KOPT-K1 (cell line): ENCODE results near the gene HCRTR1.

Experiments
- H3K27ac ChIP-seq: fragments of 200-600 bp; sonication (generic); 2 replicates; pipeline ENCODE4 v1.5.1; 2016; ENCODE audit warnings: antibody characterized with exemption, mild to moderate bottlenecking, low read depth, low read length; ENCODE audit not compliant: poor library complexity, severe bottlenecking
- H3K36me3 ChIP-seq: fragments of 200-600 bp; sonication (generic); 2 replicates; pipeline ENCODE4 v1.5.1; 2017; ENCODE audit warnings: antibody characterized with exemption, mild to moderate bottlenecking, low read length, moderate library complexity; ENCODE audit not compliant: insufficient read depth
- H3K9me3 ChIP-seq: fragments of 200-600 bp; sonication (generic); 2 replicates; pipeline ENCODE4 v1.5.1; 2017; ENCODE audit warnings: antibody characterized with exemption, low read length, mild to moderate bottlenecking; ENCODE audit not compliant: insufficient read depth, poor library complexity, severe bottlenecking

Gene HCRTR1

DNA sequence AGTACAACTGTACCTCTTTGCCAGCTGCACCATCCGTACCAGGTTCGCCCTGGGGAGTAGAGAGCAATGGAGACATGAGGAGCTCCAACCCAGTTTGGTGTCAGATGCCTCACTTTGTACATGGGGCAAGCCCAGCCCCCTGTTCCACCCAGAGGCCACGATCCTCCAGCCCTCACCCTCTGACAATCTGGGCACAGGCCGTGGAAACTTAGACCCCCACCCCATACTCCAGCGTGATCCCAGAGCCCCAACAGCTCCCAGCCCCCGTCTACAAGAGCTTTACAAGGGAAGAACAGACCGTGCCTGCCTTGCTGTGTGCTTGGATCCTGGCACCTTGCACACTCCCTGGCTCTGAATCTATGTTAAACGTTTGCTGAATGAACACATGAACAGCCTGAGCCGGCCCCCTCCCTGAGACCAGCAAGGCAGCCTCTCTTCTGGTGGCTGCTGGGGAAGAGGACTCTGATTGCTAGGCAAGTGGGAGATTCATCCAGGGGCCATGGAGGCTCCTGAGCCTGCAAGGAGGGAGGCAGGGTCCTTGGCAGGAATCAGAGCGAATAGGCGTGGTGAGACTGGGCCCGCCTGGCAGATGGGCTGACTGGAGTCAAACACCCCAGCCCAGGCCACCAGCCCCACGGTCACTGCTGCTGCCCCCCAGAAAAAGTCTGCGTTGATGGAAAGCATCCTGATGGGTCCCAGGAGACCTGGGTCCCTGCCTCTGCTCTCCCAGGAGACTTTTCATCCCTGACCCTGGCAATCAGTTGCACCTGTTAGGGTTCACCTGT, 39.7 kb downstream of the HCRTR1 start:
- Histone ChIP-seq H3K36me3 (no peaks in the 10 kb centered on the region), H3K27ac (no peak overlapping the region), H3K9me3 (no peaks in the 10 kb centered on the region)

DNA sequence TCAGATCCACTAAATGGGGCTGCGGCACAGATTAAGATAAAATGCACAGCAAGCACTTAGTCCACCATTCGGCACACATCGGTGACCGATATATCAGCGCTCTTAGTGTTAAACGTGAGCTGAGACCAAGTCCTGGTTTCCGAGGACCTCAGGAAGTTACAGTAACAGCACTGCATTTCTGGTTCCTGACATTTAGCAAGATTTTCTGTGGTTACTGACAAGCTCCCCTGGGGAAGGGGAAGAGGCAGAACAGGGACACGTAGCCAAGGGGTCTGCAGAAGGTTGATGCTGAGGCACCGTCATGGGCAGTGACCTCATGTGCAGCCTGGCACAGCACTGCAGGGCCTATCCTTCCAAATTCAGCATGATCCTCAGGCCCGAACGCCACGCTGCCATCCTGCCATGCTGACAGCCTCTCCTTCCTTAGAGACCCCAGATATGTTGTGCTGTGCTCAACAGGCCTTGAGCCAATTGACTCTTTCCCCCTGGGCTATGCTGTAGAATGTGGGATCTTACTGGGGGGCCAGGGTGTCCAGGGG, 40.6 kb downstream of the HCRTR1 start:
- H3K27ac ChIP-seq, result no peak overlapping the region
- no peaks in the 10 kb centered on the region for H3K36me3 ChIP-seq
- no peaks in the 10 kb centered on the region for H3K9me3 ChIP-seq

DNA sequence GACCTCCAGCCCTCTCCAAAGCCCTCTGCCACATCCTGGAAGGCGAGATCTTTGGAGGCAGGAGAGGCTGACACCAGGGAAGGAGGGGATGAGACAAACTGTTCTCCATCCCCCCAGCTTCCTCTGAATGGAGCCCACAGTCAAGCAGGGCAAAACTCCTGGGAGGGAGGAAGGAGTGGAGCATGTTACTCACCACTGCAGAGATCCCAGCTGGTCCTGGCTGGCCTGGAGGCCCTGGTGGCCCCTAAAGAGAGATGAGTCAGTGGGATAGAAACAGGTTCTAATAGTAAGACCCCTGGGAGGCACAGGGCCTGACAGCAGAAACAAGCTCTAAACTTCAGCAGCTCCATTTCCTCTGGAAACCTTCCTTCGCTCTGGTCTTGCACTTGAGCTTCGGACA, 41.2 kb downstream of the HCRTR1 start:
- Histone ChIP-seq H3K9me3 (no peaks in the 10 kb centered on the region), H3K27ac (no peak overlapping the region), H3K36me3 (no peaks in the 10 kb centered on the region)

DNA sequence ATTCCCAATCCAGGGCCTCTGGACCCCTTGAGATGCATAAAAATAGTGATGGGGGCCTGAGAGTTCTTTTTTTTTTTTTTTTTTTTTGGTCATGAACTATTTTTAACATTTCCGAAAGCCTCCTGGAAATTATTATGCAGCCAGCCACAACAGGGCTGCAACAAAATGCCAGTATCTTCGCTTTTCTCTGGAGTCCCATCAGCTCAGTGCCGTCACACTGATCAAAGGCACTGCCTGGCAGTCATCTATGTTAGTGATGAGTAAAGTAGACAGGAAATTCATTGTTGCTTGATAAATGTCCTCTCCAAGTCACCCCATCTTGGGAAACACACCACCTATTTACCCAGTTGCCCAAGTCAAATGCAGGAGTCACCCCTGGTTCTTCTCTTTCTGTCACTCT, 42.4 kb downstream of the HCRTR1 start:
- H3K36me3 ChIP-seq, result no peaks in the 10 kb centered on the region
- H3K9me3 ChIP-seq, result no peaks in the 10 kb centered on the region
- H3K27ac ChIP-seq, result no peak overlapping the region

DNA sequence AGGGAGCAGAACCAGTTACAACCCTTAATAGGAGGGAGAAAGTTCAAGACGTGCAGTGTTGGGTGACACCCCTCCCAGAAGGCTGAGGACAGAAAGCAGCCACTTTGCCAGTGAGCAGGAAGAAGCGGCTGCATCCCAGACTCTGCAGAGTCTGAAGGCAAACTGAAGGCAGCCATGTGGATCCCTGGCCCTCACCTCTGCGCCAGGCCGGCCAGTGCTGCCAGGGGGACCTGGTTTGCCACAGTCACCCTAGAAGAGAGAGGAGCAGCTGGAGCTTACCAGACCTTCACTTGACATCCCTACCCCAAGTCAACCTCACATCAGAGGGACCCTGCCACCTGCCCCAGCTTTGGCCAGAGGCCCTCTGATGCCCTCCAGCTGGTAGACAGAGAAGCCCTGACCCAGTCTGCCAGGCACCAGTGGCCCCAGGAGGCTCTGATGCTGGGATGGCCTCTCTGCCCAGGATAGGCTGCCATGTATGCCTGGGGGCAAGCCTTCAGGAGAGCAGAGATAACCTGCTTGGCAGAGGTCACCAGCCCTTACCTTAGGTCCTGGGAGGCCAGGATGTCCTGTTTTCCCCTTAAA, 43.5 kb downstream of the HCRTR1 start:
- Histone ChIP-seq H3K36me3 (no peaks in the 10 kb centered on the region), H3K27ac (no peak overlapping the region), H3K9me3 (no peaks in the 10 kb centered on the region)

DNA sequence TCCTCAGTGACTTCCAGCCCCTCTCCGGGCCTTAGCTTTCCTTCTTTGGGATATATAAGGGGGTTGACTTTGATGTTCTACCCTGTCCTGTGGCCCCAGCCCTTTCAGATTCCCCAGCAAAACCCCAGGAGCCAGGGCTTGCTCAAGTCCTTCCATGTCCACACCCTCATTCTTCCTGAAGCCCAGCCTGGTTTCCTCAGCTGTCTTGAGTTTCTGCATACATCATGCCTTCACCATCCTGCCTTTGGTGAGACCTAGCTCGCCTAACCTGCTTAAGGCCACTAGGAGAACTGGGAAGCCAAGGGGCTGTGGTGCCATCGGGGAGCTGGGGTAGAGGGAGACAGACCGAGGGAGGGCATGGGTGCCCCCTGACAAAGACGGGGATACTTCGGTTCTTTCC, 44.4 kb downstream of the HCRTR1 start:
- Histone ChIP-seq H3K9me3 (no peaks in the 10 kb centered on the region), H3K36me3 (no peaks in the 10 kb centered on the region), H3K27ac (no peak overlapping the region)

DNA sequence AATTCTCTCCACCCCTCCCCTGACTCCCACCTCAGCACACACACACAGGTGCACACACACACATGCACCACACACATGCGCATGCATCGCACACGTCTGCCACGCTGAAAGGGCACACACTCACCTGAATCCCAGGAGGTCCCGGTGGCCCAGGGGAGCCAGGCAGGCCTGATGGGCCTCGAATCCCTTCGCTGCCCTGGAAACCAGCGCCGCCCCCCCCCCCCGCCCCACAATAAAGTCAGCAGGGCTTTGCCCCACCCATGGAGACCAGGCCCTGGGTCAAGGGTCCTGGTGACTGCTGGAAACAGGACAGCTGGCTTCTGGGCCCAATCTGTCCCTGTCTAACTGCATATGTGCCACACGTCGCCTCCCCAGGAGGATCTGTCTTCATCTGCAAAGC, 45.0 kb downstream of the HCRTR1 start:
- no peaks in the 10 kb centered on the region for H3K9me3 ChIP-seq
- H3K36me3 ChIP-seq, result no peaks in the 10 kb centered on the region
- H3K27ac ChIP-seq, result no peak overlapping the region

DNA sequence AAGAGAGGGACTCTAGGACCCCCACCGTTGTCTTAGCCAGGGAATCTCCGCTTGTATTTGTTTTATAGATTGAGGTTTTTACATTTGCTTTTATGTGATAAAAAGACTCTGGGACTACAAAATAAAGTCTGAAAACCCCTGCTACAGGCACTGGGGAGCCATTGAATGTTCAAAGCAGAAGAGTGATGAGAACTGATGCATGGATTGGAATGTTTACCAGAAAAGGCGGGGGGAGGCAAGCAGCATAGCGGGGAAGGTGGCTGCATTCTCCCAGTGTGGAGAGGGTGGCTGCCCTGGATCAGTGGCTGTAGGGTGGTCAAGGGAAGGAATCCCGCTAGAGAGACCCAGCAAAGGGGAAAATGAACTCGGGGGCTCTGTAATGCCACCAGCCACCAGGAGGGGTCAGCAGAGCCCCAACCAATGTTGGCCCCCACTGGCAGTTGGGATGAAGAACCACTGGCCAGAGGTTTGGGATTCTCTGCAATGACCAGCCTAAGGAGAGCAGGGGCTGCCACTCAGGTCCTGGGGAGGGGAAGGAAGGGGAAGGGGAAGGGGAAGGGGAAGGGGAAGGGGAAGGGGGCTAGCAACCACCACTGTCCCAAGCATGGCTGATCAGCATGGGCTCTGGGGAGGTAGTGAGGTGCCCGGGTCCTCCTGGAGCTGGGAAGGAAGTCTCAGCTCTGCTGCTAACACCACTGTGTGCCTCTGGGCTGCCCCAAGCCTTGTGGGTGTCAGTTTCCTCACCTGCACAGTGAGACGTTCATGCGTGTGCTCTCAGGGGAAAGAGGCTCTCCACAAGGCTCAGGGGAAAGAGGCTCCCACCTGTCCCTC, 46.3 kb downstream of the HCRTR1 start:
- H3K9me3 ChIP-seq, result no peaks in the 10 kb centered on the region
- H3K27ac ChIP-seq, result no peak overlapping the region
- H3K36me3 ChIP-seq, result no peaks in the 10 kb centered on the region

DNA sequence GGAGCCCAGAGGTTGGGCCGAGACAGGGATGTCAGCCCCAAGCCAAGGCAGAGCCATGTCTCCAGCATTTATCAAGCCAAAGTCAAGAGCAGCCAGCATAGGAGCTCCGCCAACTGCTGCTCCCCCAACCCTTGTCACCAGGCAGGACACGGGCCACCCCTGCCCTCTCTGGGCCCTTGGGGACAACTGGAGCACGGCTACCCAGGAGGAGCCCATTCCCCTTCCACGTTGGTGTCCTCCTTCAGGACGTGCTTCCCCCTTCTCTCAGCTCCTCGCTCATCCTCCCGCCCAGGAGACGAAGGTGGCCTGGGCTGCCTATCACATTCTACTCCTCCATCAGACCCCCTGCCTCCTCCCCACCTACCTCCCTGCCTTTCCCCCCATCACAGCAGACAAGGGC, 47.0 kb downstream of the HCRTR1 start:
- H3K9me3 ChIP-seq, result no peaks in the 10 kb centered on the region
- no peaks in the 10 kb centered on the region for H3K36me3 ChIP-seq
- H3K27ac ChIP-seq, result no peak overlapping the region

DNA sequence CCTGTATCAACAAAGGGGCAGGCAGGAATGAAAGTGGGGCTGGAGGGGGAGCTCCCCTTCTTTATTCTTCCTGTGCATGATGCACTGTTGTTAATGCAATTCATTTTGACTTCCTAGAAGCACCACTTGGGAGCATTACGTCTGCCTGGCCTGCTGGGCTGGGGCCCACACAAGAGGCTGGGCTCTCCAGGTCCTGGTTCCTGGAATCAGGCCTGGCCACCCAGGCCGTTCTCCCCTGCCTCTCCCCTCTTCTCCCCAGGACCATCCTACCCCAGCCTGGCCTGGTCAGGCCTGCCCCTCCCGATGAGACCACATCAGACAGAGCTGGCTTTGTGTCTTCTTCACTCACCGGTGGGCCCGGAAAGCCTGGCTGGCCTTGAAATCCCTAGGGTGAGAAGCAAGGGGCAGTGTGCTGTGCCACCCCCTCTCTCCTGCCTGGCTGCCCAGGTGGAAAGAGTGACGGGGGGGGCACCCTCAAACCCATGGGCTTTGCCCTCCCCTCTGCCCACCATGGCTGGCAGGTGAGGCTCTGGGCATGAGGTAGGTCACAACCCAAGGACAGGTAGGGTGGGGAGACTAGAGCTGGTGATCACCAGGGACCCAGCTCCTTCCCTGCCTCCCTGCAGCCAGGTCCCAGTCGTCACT, 47.9 kb downstream of the HCRTR1 start:
- no peak overlapping the region for H3K27ac ChIP-seq
- H3K9me3 ChIP-seq, result no peaks in the 10 kb centered on the region
- no peaks in the 10 kb centered on the region for H3K36me3 ChIP-seq

DNA sequence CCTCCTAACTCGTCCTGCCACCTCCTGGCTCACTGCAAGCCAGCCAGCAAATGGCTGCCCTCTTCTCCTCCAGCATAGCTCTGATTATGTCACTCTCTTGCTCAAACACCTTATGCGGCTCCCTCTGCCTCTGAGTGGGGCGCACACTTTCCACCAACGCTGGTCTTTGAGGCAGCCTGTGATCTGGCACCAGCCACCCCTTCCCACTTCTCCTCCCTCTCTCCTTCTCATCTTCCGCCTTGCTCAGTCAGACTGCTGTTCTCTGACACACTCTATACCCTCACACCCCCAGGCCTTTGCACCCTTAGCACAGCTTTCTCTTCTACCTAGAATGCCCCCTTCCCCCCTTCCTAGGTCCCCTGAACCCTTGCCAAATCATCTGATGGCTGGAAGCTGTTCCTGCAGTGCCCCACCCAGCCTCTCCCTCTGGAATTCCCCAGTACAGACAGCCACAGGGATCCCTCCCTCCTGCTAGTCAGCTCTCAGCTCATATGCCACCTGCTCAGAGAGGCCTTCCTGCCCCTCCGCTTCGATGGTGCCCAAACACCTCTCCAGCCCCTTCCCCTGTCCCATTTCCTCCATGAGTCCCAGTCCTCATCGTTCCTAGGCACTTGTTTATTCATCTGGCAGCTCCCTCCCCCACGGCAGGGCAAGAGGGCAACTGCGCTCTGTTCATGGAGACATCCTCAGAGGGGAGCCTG, 48.9 kb downstream of the HCRTR1 start:
- no peak overlapping the region for H3K27ac ChIP-seq

DNA sequence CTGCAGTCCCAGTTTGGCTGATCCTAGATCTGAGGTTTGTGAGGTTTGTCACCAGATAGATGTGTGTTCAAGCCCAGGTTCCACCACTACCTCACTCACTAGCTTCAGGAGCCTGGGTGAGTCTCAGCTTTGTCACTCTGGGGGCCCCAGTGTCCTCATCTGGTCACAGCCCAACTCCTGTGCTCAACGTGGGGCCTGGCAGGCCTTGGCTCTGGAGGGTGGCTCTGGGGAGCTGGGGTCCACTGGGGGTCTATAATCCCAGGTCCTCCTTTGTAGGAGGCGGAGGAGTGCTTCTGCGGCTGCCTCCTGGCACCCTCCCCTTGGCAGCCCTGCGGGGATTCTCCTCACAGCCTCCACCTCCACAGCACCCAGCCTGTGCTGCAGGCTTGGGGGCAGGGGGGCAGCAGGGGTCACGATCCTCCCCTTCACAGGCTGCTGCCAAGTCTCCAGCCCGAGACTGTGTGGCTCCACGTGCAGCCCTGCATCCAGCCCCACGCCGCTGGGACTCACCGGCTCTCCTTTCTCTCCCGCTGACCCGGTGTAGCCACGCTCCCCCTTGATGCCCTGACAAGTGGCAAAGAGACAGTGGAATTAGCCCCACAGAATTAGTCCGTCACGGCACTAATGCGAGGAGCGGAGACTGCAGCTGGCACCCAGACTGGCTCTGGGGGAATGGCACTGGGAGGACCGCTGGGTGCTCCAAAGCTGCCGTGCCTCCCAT, 49.7 kb downstream of the HCRTR1 start:
- Histone ChIP-seq H3K9me3 (no peaks in the 10 kb centered on the region), H3K27ac (no peak overlapping the region), H3K36me3 (no peaks in the 10 kb centered on the region)

More for the DNA sequence above, 48.9 kb downstream of the HCRTR1 start:
- no peaks in the 10 kb centered on the region for H3K36me3 ChIP-seq
- H3K9me3 ChIP-seq, result no peaks in the 10 kb centered on the region

DNA sequence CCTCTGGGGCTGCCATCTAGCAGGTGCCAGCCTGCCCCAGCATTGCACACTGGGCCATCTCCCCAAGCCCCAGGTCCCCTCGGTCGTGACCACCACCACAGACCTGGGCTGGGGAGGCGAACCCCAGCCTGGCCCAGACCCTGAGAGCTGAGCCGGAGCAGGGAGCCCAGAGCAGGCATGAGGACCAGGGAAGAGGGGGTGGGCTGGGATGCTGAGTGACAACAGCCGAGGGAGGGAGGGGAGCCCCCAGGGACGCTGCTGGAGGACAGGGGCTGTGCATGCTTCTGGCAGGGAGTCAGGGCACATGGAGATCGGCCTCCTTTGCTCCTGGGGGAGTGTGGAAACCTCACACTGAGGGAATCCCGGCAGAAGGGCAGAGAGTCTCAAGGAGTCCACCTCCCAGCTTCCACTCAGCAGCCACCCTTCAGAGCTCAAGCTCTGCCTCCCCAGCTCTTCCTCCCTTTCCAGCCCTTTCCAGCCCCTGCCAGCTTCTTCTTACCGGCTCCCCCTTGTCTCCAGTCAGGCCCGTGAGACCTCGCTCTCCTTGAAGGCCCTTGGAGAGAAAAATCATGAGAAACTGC, 50.9 kb downstream of the HCRTR1 start:
- Histone ChIP-seq H3K27ac (no peak overlapping the region), H3K36me3 (no peaks in the 10 kb centered on the region), H3K9me3 (no peaks in the 10 kb centered on the region)

DNA sequence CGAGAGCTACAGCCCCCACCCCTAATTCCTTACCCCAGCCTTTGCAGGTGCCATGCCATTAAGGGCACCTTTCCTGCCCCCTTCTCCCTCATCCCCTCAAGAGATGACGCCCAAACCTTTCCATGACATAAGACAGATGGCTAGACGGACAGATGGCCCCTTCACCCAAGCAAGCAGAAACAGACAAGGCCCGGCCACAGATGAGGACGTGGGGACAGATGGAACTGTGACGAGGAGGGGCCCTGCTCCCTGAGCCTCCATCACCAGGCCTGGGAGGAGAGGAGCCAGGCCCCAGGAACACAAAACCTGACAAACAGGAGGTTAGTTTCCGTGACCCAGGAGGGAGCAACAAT, 51.9 kb downstream of the HCRTR1 start:
- Histone ChIP-seq H3K27ac (no peak overlapping the region), H3K9me3 (no peaks in the 10 kb centered on the region), H3K36me3 (no peaks in the 10 kb centered on the region)
